GM10266 (cell line): Measurements from ENCODE around the gene ZBTB16.

Source experiments
- DNase-seq: peaks from one replicate; pipeline ENCODE4 v3.0.0; 2012; ENCODE audit errors: extremely low spot score
- TF ChIP-seq, protein P1 (sequence below): IDR thresholded peaks from 2 replicates; pipeline ENCODE4 v1.5.1; 2012; ENCODE audit warnings: mild to moderate bottlenecking, low read depth; ENCODE audit not compliant: control insufficient read depth, insufficient read depth; ENCODE audit errors: missing control alignments

Gene ZBTB16

DNA sequence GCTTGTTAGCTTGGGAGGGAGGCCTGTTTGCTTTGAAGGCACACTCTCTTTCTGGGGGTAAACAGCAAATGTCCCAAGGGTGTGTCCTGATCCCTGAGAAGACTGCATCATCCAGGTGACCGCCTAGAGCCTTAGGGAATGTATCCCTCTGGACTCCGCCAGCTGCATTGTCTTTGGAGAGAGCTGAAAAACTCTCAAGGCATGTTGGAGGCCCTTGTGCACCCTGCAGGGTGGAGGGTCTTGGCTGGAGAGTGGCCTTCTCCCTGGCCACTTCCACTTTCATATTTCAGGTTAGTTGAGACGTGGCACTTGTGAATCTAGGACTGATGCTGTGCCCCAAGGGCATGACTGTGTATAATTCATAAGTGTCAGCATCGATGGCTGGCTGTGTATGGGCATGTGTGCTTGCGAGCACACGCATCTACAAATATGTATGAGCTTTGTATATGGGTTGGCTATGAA lies 70.6 kb downstream of the ZBTB16 start:
- TF ChIP-seq, protein P1, sequence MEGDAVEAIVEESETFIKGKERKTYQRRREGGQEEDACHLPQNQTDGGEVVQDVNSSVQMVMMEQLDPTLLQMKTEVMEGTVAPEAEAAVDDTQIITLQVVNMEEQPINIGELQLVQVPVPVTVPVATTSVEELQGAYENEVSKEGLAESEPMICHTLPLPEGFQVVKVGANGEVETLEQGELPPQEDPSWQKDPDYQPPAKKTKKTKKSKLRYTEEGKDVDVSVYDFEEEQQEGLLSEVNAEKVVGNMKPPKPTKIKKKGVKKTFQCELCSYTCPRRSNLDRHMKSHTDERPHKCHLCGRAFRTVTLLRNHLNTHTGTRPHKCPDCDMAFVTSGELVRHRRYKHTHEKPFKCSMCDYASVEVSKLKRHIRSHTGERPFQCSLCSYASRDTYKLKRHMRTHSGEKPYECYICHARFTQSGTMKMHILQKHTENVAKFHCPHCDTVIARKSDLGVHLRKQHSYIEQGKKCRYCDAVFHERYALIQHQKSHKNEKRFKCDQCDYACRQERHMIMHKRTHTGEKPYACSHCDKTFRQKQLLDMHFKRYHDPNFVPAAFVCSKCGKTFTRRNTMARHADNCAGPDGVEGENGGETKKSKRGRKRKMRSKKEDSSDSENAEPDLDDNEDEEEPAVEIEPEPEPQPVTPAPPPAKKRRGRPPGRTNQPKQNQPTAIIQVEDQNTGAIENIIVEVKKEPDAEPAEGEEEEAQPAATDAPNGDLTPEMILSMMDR: no peak
- DNase-seq: no peak

DNA sequence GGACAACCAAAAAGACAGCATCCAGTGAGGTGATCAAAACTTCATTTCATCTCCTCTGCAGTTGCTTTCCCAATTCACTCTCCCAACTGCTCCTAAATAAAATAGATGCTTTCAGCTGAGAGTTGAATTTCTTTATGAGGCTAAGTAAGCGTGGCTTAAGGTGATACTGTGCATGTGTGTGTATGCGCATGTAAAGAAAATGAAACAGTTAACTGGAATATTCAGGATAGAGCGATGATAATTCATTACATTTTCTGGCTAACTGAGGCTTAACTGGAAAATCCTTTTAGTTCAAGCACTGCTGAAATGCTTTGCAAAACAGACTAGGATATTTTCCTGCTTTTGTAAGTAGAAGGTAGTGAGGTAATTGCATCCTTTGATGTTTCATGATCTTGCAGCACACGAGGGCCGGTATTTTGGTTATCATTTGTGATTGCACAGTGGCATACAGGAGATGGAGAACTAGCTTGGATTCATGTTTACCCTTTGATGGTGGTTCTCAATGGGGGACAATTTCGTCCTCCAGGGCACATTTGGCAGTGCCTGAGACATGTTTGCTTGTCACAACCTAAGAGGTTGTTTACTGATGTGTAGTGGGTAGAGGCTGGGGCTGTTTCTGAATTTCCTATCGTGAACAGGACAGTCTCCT lies 71.2 kb downstream of the ZBTB16 start:
- DNase-seq: no peak
- TF ChIP-seq, protein P1: no peak

DNA sequence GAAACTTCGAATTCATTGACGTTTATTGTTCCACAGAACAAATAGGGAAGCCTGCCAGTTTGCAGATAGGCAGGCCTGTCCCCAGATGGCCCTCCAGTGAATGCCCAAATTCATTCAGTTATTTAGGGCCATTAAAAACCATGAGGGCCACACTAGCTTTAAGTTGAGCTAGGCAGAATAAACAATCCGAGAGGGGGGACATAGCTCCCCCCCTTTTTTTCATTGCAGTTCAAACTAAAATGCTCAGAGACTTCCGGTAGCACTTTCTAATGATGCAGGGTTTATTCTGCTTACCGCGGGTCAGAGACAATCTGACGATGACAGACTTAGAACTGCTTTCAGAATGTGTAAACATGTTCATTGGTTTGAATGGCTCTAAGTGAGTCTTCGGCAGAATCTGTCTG lies 72.0 kb downstream of the ZBTB16 start:
- DNase-seq: no peak
- TF ChIP-seq, protein P1: no peak

DNA sequence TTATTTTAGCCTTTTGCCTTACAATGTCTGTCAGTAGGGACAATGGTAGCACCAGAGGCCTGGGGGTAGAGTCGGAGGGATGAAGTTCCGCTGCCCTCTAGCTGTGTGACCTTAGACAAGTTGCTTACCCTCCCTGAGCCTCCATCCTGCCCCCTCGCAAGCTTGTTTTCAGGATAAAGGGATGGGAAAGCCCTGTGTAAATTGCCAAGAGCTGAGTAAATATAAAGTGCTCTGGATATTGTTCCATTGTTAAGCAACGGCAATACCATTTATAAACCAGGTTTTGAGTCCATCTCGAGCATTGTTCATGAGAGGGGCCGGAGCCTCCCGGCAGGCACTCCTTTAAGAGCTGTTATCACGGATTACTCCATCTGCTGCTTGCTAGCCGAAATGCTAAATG lies 72.9 kb downstream of the ZBTB16 start:
- no peak for DNase-seq
- TF ChIP-seq, protein P1: no peak

DNA sequence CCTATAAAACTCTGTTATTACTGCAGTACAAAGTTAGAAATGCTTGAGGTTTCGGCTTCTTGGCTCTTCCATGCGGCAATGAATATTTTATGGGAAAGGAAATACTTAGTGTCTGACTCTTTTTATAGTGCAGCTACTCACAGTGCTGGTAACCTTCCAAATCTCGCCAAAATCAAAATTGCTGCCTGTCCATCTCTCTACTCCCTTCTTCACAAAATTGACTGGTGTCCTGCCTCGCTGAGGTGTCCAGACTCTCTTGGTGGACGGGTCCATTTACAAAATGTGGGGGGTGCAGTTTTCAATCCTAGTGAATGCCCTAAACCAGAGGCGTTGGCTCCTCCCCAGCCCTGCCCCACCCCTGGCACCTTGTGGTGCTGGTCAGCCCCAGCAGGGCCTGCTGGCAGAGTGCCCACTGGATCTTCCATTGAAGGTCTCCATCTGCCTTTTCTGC lies 73.5 kb downstream of the ZBTB16 start:
- TF ChIP-seq, protein P1: no peak
- DNase-seq: no peak

GRCh38 chr11:114133548-114134329 lies 74.2 kb downstream of the ZBTB16 start:
- no peak for DNase-seq
- TF ChIP-seq, protein P1: no peak

GRCh38 chr11:114134870-114135269 lies 75.4 kb downstream of the ZBTB16 start:
- TF ChIP-seq, protein P1: no peak
- no peak for DNase-seq
